Caco-2 (cell line): ENCODE measurements around the gene SHLD2. TPM values are rescaled to one million over a fixed set of nuclear protein-coding genes. Genes with fewer than 3 reads are reported as not detected.

Experiments
- total RNA-seq: library from RNA; stranded (reverse); gene quantifications from 2 replicates; pipeline ENCODE4 v1.2.3, GENCODE V29; 2022

Gene SHLD2
- total RNA-seq, 1 experiment from 2014 or later: 51.0 TPM

Other genes starting within 250 kb of the SHLD2 start
- 0.21 and 0.64 TPM in 2 replicates for gene MMRN2, start 137.6 kb upstream of the SHLD2 start, total RNA-seq
- gene SNCG, start 136.6 kb upstream of the SHLD2 start, total RNA-seq: 0.45 TPM in 1 of 2 replicates, not detected in the other
- 0.49 TPM in 1 of 2 replicates, not detected in the other for gene ADIRF, start 126.7 kb upstream of the SHLD2 start, total RNA-seq
- not detected in 2 replicates for gene FAM25A, start 74.9 kb upstream of the SHLD2 start, total RNA-seq
- gene GLUD1, start 363 bp upstream of the SHLD2 start, total RNA-seq: 767 and 787 TPM in 2 replicates
- 0.21 and 0.23 TPM in 2 replicates for gene NUTM2A, start 130.2 kb downstream of the SHLD2 start, total RNA-seq